Neural cell (in vitro differentiated cells): ENCODE measurements around the gene SP8. TPM values are rescaled to one million over a fixed set of nuclear protein-coding genes. Genes with fewer than 3 reads are reported as not detected.

Source experiments
- H2AFZ ChIP-seq: fragments of 200-600, 300-800 bp; sonication (generic), shearing (Covaris generic); 2 replicates; pipeline ENCODE4 v1.6.0; 2014; ENCODE audit warnings: low read depth, mild to moderate bottlenecking, antibody characterized with exemption, low read length, moderate library complexity
- H3F3A ChIP-seq: fragments of 200-600 bp; shearing (Covaris generic); 2 replicates; pipeline ENCODE4 v1.6.1; 2016; ENCODE audit warnings: mild to moderate bottlenecking, moderate library complexity, mixed read lengths, antibody characterized with exemption, low read length; ENCODE audit not compliant: insufficient read depth, poor library complexity, severe bottlenecking
- H3K27ac ChIP-seq: fragments of 200-600, 300-800 bp; sonication (generic), shearing (Covaris generic); 2 replicates; pipeline ENCODE4 v1.5.1; 2014; ENCODE audit warnings: mild to moderate bottlenecking, low read length, moderate library complexity
- H3K27me3 ChIP-seq: fragments of 300-800, 200-600 bp; sonication (generic), shearing (Covaris generic); 2 replicates; pipeline ENCODE4 v1.6.0; 2014; ENCODE audit warnings: mild to moderate bottlenecking, low read depth, low read length, moderate library complexity; ENCODE audit not compliant: insufficient read depth
- H3K36me3 ChIP-seq: fragments of 300-800, 200-600 bp; sonication (generic), shearing (Covaris generic); 2 replicates; pipeline ENCODE4 v1.5.1; 2014; ENCODE audit warnings: mild to moderate bottlenecking, antibody characterized with exemption, low read length, moderate library complexity; ENCODE audit not compliant: insufficient read depth
- H3K4me2 ChIP-seq: fragments of 300-800, 200-600 bp; sonication (generic), shearing (Covaris generic); 2 replicates; pipeline ENCODE4 v1.6.0; 2014; ENCODE audit warnings: mild to moderate bottlenecking, low read length
- H3K4me3 ChIP-seq: fragments of 300-800, 200-600 bp; sonication (generic), shearing (Covaris generic); 2 replicates; pipeline ENCODE4 v1.5.1; 2014; ENCODE audit warnings: mild to moderate bottlenecking, low read length, moderate library complexity
- H3K79me2 ChIP-seq: fragments of 200-600 bp; shearing (Covaris generic); replicated peaks from 2 replicates; pipeline ENCODE4 v1.6.0; 2014; ENCODE audit warnings: mild to moderate bottlenecking, low read length, moderate library complexity; ENCODE audit not compliant: insufficient read depth
- H3K9ac ChIP-seq: fragments of 300-800, 200-600 bp; sonication (generic), shearing (Covaris generic); 2 replicates; pipeline ENCODE4 v1.6.1; 2016; ENCODE audit warnings: mild to moderate bottlenecking, low read length, mixed read lengths
- H3K9me2 ChIP-seq: fragments of 200-600 bp; shearing (Covaris generic); 2 replicates; pipeline ENCODE4 v1.6.1; 2016; ENCODE audit warnings: mild to moderate bottlenecking, low read length, mixed read lengths; ENCODE audit not compliant: insufficient read depth
- H3K9me3 ChIP-seq: fragments of 200-600, 300-800 bp; sonication (generic), shearing (Covaris generic); 2 replicates; pipeline ENCODE4 v1.6.1; 2016; ENCODE audit warnings: mild to moderate bottlenecking, mixed run types, low read length, moderate library complexity, mixed read lengths
- H4K20me1 ChIP-seq: fragments of 200-600 bp; shearing (Covaris generic); 2 replicates; pipeline ENCODE4 v1.6.1; 2016; ENCODE audit warnings: mild to moderate bottlenecking, mixed run types; ENCODE audit not compliant: insufficient read depth
- CTCF ChIP-seq: fragments of 450-650 bp; IDR thresholded peaks from 2 replicates; pipeline ENCODE4 v1.5.1; 2014; ENCODE audit warnings: antibody characterized with exemption, mild to moderate bottlenecking, moderate library complexity; ENCODE audit not compliant: poor library complexity, severe bottlenecking
- EZH2 ChIP-seq: fragments of 200-600, 300-800 bp; shearing (Covaris generic), sonication (generic); IDR thresholded peaks from 2 replicates; pipeline ENCODE4 v1.6.1; 2014; ENCODE audit warnings: antibody characterized with exemption, low read length, borderline replicate concordance, mild to moderate bottlenecking; ENCODE audit not compliant: insufficient read depth, poor library complexity, severe bottlenecking
- MXI1 ChIP-seq: fragments of 450-650 bp; conservative IDR thresholded peaks from 2 replicates; pipeline ENCODE4 v1.6.1; 2014; ENCODE audit warnings: antibody characterized with exemption, mild to moderate bottlenecking; ENCODE audit not compliant: poor library complexity, severe bottlenecking
- POLR2AphosphoS5 ChIP-seq: IDR thresholded peaks from 2 replicates; pipeline ENCODE4 v1.6.1; 2012
- RAD21 ChIP-seq: fragments of 450-650 bp; conservative IDR thresholded peaks from 2 replicates; pipeline ENCODE4 v1.6.1; 2014; ENCODE audit warnings: antibody characterized with exemption, mild to moderate bottlenecking, moderate library complexity
- REST ChIP-seq: IDR thresholded peaks from 2 replicates; pipeline ENCODE4 v1.6.1; 2012; ENCODE audit warnings: borderline replicate concordance
- SMC3 ChIP-seq: fragments of 450-650 bp; conservative IDR thresholded peaks from 2 replicates; pipeline ENCODE4 v1.6.1; 2014; ENCODE audit warnings: antibody characterized with exemption, mild to moderate bottlenecking, moderate library complexity; ENCODE audit not compliant: poor library complexity
- TAF1 ChIP-seq: IDR thresholded peaks from 2 replicates; pipeline ENCODE4 v1.6.1; 2012; ENCODE audit warnings: low read depth
- polyA plus RNA-seq: library from polyadenylated mRNA; depleted of rRNA; stranded (reverse); fragments of >200 nt; gene quantifications from 2 replicates; pipeline ENCODE4 v1.2.3, GENCODE V29; 2014

Gene SP8
- polyA plus RNA-seq, 1 donor from 2014 or later: 8.7 TPM

- Histone ChIP-seq H3K9ac (peak overlapping the region; percentile 69), H3K27me3 (peaks cover 96% of the 10 kb centered on the region), H3K36me3 (no peaks in the 10 kb centered on the region), H3K4me3 (peak overlapping the region; percentile 66), H4K20me1 (no peaks in the 10 kb centered on the region), H3K79me2 (peaks cover 29% of the 10 kb centered on the region), H3K4me2 (no peak overlapping the region), H2AFZ (no peak overlapping the region), H3K9me2 (no peaks in the 10 kb centered on the region), H3K9me3 (no peaks in the 10 kb centered on the region), H3F3A (no peaks in the 10 kb centered on the region), H3K27ac (peak overlapping the region; percentile 74)
- TF ChIP-seq EZH2: no peak
- TF ChIP-seq POLR2AphosphoS5: peak; percentile 23
Observed at GRCh38 chr7:20788420-20788990, 1.8 kb upstream of the SP8 start.

GRCh38 chr7:20787660-20788419, 1.2 kb upstream of the SP8 start:
- H3K4me2 ChIP-seq: peak overlapping the region; percentile 41
- H3K27ac ChIP-seq: peak overlapping the region; percentile 74
- H3K27me3 ChIP-seq: peaks cover 95% of the 10 kb centered on the region
- H2AFZ ChIP-seq: no peak overlapping the region
- H3K9ac ChIP-seq: peak overlapping the region; percentile 69
- H3K9me2 ChIP-seq: no peaks in the 10 kb centered on the region
- H3K36me3 ChIP-seq: no peaks in the 10 kb centered on the region
- no peaks in the 10 kb centered on the region for H4K20me1 ChIP-seq
- H3K4me3 ChIP-seq: peak overlapping the region; percentile 66
- H3K79me2 ChIP-seq: peaks cover 36% of the 10 kb centered on the region
- peak; percentile 27 for TF ChIP-seq POLR2AphosphoS5
- no peak for TF ChIP-seq SMC3
- TF ChIP-seq TAF1: no peak
- no peak for TF ChIP-seq EZH2
- TF ChIP-seq REST: no peak
- TF ChIP-seq CTCF: no peak
- H3K9me3 ChIP-seq: no peaks in the 10 kb centered on the region
- no peaks in the 10 kb centered on the region for H3F3A ChIP-seq

- H3K36me3 ChIP-seq: no peaks in the 10 kb centered on the region
- no peaks in the 10 kb centered on the region for H4K20me1 ChIP-seq
- peaks cover 88% of the 10 kb centered on the region for H3K27me3 ChIP-seq
- TF ChIP-seq CTCF: no peak
- TF ChIP-seq TAF1: no peak
- TF ChIP-seq RAD21: no peak
- no peak for TF ChIP-seq MXI1
- no peak for TF ChIP-seq REST
- no peak for TF ChIP-seq POLR2AphosphoS5
- H3K9me3 ChIP-seq: no peaks in the 10 kb centered on the region
- H3K27ac ChIP-seq: peak overlapping the region; percentile 76
- peak overlapping the region; percentile 66 for H3K4me3 ChIP-seq
- no peaks in the 10 kb centered on the region for H3F3A ChIP-seq
- no peaks in the 10 kb centered on the region for H3K9me2 ChIP-seq
- H3K4me2 ChIP-seq: peak overlapping the region; percentile 58
- no peak overlapping the region for H2AFZ ChIP-seq
- peaks cover 46% of the 10 kb centered on the region for H3K79me2 ChIP-seq
- peak overlapping the region; percentile 68 for H3K9ac ChIP-seq
Observed at GRCh38 chr7:20786421-20786778, 286 bp downstream of the SP8 start.
